Measurements from ENCODE around the gene SLC49A4. TPM values are rescaled to one million over a fixed set of nuclear protein-coding genes. Genes with fewer than 3 reads are reported as not detected.

SLC49A4 gene
- total RNA-seq, 1 donor from 2014 or later = 10.8 TPM

DNA sequence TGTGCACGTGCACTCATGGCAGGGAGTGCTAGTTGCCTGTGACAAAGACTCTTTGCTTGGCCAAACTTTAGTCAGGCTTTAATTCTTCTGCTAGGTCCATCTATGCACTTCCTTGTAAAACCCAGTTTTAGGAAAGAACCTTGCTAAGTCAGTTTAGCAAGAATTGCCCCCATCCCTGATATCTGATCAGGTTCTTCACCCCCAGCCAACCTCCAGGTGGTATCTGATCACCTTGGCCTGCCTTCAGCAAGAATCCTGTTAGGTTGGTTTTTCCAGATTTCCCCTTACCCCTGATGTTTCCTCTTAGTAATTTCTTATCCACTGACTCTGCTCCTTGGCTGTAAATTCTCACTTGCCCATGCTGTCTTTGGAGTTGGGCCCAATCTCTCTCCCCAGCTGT is 9.6 kb upstream of the SLC49A4 start:
- no peak for DNase-seq (ENCODE audit: low spot score)

DNA sequence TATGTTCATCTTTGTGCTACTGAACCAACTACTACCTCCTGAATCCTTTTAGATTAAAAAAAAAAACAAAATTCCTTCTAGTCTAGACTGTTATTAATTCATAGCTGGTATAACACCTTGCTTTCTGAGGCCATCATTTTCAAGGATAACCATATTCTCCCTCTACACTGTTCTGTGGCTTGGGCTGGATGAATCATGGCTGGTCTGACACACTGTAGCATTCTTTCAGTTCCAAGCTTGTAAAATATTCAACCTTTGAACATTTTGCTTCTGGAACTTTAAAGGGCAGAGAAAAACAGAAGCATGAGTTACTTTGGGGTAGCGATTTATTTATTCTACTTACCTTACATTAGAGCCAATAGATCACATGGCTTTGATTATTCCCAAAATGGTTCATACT is 8.8 kb upstream of the SLC49A4 start:
- DNase-seq (ENCODE audit: low spot score) = no peak

DNA sequence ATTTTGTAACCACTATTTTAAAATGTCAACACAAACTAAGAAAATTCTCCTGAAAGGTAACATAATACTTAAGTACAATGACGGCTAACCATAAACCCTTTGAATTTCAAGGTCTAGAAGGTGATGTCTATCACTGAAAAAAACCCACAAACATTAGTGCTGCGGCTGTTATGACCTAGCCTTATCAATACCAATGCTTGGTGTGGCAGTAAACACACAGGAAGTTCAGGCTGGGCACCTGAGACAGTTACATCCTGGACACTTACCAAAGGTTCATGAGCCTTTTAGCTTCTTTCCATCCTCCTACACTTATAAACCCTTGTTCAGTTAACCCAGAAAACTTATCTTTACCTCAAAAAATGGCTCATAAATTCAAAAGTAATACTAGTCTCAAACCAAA is 7.0 kb upstream of the SLC49A4 start:
- no peak for DNase-seq (ENCODE audit: low spot score)

DNA sequence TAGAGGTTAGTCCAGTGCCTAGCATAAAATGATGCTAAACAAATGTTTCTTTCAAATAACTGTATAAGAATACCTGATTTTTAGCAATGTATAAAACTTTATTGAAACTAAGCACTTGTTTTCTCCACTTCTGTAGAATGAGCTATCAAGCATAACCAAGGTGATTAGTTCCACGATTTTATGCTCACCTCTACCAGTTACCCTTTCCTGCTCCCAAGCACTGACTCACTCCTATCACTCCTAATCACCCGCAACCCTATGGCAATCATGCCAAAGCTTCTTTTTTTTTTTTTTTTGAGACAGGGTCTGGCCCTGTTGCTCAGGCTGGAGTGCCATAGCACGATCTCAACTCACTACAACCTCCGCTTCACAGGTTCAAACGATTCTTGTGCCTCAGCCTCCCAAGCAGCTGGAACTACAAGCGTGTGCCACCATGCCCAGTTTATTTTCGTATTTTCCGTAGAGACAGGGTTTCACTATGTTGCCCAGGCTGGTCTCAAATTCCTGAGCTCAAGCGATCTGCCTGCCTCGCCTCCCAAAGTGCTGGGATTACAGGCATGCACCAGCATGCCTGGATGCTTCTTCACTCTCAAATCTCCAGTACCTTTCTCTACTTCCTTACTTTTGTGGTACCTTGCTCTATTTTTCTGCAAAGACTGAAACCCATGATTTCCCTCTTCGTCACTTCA is 5.1 kb upstream of the SLC49A4 start:
- no peak for DNase-seq (ENCODE audit: low spot score)

DNA sequence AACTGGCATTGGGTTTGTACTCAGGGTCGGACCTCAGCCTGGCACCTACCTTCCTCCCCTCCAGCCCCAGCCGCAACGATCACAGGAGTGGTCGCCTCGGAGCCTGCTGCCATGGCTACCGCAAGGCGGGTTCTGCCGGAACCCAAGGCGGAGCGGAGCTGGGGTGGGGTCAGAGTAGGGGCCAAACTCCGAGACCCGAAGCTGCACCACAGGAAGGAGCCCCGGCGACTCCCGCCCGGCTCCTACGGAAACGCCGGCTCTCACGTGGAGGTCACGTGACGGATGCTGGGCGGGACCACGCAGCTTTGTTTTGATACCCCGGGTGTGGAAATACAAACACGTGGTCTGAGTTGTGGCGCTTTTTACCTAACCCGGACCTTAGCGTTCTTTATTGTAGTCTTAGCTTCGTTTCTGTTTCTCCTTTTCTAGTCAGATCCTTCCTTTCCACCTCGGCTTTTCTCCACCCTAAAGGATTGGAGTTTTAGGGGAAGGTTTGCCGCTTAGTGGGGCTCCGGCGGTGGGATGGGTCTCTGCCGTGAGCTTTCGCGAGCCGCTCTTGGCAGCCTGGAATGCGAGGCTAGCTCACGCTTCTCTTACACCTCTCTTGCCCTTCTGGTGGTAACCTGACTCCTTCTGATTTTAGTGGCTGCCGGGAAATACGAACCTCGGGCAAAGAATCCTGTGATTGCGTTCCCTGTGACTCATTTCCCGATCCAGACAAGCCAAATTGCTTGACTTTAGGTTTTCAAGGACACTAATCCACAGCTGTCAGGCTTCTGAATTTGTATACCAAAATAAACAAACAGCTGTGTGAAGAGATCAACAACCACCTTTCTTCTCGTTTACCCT is 1.1 kb upstream of the SLC49A4 start, which contains the start of gene HSPBAP1:
Gene HSPBAP1 (minus strand): TSS at position 264 of the 849 bp plus-strand sequence. CDS start 151 bp downstream, at position 113.
- DNase-seq (ENCODE audit: low spot score) = peak; percentile 92

DNA sequence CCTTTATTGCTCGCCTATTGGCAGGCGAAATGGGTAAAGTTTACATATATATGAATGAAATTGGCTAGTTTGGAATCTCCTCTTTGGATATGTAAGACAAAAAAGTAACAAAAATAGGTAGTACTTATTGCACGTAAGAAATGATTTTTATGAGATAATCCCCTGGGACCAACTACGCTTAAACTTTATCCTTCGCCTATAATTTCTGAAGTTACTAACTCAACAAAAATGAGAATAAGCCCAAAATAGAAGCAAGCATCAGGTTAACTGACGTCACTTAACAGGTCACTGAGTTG is 438 bp upstream of the SLC49A4 start:
- DNase-seq (ENCODE audit: low spot score) = no peak

DNA sequence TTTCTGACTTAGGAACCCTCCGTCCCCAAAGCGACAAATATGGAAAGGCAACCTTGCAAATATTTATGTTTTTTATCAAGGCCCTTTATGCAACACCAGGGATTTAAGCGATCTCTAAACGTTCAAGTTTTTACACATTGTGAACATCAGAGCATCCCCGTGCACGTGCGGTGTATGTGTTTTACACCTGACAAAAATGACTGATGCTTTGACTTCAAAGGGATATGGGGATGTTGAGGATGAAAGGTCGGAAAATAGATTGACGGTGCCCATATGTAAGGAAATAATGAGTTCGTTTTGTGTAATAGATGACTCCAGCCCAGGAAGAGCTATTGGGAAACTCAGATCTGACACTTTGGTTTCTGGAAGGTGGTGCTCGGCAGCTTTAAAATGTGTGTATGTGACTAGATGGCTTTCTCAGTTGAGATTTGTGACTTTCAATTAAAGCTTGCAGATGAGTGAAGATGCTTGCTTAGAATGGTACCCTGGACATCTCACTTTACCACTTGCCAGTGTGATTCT is 866 bp downstream of the SLC49A4 start:
- no peak for DNase-seq (ENCODE audit: low spot score)

DNA sequence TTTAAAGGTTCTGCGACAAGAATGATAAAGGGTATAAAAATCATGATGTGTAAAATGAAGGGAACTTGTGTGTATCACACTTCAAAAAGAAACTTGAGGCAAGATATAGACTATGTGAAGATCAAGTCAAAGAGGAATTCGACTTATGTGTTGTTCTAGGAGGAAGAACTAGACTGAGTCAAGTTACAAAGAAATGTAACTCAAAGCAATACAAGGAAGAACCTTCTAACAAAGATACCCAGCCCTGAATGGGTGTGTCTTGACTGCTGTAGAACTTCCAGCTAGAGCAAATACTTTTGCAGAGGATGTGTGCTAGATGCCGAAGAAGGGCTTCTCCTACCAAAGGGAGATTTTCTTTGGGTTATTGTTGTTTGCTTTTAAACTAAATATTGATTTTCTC is 2.4 kb downstream of the SLC49A4 start:
- no peak for DNase-seq (ENCODE audit: low spot score)

DNA sequence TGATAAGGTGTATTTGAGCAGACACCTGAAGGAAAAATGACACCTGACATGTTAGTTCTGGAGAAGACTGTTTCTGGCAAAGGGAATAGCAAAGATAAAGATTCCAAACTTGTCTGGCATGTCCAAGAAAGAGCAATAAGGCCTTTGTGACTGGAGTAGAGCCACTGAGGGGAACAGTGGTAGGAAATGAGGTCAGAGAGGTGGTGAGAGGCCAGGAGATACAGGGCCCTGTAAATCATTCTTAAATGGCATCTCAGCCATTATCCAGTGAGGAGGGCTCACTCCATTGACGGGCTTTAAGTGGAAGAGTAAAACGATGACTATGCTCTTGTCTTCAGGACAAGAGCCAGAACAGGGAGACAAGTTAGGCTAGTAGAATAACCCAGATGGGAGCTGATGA is 4.5 kb downstream of the SLC49A4 start:
- DNase-seq (ENCODE audit: low spot score) = no peak

DNA sequence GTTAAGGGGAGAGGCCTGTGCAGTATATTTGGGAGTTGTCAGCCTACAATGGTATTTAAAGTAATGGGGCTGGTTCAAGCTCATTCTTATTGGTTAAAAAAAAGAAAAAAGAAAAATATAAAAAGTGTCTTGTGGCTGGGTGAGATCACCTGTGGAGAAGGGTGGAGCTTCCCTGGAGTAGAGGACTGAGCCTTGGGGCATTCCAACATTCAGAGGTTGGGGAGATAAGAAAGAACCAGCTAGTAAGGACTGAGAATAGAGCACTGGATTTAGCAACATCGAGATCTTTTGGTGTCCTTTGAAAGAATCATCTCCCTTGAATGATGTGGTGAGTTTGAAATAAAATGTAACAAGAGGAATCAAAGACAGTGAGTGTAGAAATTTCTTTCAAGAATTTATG is 5.2 kb downstream of the SLC49A4 start:
- DNase-seq (ENCODE audit: low spot score) = no peak

DNA sequence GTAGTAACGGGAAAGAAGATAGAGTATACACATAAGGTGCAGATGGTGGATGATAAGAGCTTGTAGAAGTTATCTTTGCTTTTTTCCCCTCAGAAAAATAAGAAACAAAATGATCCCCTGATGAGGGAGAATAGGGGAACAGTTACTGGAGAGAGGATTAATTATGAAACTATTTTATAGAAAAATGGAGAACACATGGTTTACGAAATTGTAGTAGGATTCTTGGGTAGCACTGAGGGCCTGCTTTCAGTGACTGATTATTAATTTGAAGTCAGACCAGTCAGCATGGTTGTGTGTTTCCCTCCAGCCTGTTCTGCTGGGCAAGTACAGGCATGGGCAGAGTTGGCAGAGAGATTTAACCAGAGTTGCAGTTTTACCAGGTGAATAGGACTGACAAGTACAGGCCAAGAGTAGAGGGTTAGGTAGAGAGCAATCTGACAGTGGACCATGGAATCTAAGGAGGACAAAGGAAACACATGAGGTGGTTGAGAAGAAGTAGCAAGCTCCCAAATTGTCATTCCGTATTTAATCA is 5.9 kb downstream of the SLC49A4 start:
- DNase-seq (ENCODE audit: low spot score) = peak; percentile 16

DNA sequence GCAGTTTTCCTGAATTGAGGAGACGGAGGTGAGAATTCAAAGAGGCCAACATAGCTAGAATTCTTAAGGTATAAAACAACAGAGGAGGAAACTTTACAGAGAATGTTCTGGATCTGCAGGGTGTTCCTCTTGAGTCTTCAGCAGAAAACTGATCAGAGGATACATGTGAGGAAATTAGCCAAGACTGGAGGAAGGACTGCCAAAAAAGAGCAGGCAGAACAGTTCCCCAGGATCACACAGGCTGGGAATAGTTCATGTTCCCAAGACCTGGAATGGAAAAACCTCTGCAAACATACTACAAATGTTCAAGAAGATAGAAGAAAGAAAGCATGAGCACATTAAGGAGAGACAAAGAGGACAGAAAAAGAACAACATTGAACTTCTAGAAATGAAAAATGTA is 7.5 kb downstream of the SLC49A4 start:
- DNase-seq (ENCODE audit: low spot score) = no peak

DNA sequence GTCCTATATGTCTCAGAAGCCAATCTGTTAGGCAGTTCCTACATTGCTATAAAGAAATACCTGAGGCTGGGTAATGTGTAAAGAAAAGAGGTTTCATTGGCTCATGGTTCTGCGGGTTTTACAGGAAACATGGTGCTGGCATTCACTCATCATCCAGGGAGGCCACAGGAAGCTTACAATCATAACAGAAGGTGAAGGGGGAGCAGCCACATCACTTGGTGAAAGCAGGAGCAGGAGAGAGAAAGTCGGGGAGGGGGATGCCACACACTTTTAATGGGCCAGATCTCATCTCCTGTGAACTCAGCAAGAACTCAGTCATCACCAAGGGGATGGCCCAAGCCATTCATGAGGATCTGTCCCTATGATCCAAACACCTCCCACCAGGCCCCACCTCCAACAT is 9.1 kb downstream of the SLC49A4 start:
- no peak for DNase-seq (ENCODE audit: low spot score)

DNA sequence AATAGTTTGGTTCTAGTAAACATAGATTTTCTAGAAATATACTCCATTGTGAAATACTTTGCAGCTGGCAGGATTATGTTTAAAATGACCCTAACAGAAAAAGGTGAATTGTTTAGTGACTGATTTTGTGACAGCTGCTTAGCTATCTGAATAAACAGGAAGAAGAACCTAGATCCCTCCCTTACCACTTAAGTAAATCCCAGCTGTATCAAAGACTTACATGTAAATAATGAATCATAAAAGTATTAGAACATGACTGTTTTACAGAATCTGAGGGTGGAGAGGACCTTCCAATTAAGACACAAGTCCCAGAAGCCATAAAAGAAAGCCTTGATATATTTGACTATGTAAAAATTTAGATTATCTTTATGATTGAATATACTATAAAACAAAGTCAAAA is 15.9 kb downstream of the SLC49A4 start:
- DNase-seq (ENCODE audit: low spot score) = no peak

DNA sequence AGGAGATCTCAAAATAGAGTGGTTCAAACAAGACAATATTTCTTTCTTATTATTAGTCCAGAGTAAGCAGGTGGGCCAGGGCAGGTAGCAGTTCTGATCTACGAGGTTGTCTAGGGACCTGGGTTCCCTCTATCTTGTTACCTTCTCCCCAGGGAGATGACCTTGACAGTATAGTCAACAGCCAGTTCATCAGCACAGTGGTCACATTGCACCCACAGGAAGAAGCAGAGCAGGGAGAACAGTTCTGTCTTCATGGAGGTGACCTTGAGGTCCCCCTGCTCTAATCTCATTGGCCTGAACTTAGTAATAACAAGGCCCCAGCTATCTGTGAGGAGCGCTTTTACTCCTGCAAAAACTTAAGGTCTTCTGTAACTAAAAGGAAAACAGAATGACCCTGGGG is 21.7 kb downstream of the SLC49A4 start:
- no peak for DNase-seq (ENCODE audit: low spot score)

DNA sequence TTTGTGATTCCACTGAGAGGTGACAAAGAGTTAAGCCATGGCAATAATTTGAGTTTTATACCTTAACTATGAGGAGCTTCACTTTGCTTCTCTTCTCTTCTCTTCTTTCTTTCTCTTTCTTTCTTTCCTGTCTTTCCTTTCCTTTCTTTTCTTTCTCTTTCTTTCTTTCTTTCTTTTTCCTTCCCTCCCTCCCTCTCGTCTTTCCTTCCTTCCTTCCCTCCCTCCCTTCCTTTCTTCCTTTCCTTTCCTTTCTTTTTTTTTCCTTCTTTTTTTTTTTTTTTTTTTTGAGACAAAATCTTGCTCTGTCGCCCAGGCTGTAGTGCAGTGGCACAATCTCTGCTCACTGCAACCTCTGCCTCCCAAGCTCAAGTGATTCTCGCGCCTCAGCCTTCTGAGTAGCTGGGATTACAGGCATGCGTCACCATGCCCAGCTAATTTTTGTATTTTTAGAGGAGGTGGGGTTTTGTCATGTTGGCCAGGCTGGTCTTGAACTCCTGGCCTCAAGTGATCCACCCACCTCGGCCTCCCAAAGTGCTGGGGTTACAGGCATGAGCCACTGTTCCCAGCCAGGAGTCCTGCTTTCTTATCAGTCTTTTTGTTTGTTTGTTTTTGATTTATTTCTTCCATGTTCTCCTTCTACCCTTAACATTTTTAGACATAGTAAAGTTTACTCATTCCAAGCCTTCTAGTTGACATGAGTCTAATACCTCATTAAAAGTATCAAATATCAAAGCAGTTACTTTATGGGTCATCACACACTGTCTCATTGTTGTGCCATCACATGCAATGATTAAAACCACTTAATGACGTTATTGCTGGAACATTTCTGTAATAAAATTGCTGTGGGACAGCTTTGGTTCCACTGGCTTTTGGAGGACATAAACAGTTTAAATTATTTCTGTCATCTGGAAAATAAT is 29.9 kb downstream of the SLC49A4 start:
- DNase-seq (ENCODE audit: low spot score) = no peak

DNA sequence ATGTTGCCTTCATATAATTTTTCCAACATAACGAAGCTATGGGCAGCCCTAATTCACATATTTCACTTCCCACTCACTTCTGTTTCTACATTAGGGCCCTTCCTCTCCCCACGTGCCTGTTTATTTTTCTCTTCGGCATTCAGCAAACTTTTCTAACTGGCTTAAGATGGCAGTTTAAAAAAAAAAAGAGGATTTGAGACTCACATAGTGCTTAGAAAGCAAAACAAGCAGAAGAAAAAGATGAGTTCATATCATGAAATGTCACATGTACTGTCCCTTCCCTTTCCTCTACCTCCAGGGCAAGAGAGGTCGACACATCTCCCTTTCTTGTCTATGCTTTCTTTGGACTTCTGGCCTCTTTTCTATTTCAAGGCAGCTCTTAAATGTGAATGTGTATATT is 30.6 kb downstream of the SLC49A4 start:
- peak; percentile 14 for DNase-seq (ENCODE audit: low spot score)

DNA sequence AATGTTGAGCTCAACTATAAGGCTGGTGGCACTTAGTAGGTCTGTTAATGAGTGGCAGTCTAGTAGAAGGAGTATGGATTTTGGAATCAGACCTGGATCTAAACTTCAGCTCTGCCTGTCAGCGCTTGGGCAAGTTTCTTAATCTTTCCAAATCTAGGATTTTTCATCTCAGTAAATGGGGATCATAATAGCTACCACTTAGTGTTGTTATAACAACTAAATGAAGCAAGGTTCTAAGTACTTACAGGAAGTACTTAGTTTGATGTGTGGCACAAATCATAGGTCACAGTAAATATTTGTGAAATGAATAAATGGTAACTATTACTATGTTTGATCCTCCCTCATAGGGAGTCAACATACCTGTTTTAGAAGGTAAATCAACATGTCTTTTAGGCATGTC is 31.4 kb downstream of the SLC49A4 start:
- DNase-seq (ENCODE audit: low spot score) = no peak

DNA sequence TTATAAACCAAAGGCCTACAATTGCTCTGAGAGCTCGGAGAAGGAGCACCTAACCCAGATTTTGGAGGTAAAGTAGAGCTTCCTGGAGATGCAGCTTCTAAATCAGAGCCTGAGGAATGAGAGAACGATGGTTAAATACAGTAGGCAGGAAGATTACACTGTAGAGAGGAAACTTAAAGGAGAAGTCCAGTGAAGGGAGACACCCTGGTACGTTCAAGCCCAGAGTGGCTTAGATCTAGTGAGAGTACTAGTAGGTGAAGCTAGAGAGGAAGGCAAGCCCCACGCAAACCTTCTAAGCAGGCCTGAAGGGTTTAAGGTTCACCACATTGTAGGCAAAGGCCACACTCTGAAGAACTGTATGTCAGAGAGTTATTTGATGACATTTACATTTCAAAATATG is 33.4 kb downstream of the SLC49A4 start:
- no peak for DNase-seq (ENCODE audit: low spot score)

DNA sequence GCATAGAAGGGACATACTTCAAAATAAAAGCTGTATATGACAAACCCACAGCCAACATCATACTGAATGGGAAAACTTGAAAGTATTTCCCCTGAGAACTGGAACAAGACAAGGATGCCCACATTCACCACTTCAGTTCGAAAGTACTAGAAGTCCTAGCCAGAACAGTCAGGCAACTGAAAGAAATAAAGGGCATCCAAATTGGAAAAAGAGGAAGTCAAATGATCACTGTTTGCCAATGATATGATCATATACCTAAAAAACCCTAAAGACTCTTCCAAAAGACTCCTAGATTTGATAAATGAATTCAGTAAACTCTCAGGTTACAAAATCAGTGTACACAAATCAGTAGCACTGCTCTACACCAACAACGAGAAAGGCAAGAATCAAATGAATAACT is 40.7 kb downstream of the SLC49A4 start:
- DNase-seq (ENCODE audit: low spot score) = no peak

DNA sequence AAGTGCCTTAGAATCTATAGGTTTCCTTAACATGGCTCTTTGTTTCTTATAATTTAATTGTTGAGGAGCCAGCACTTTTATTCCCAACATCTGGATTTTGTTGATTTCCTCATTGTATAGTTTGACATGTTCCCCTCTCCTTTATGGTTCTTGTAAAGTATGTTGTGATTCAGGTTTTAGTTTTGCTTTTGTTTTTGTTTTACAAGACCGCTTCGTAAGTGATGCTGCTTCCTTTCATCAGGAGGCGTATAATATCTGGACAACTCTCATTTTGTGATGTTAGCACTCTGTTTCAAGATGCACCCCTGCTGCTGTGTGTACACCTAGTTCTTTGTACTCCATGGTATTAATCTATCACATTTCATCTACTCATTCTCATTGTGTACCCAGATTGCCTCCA is 48.7 kb downstream of the SLC49A4 start:
- no peak for DNase-seq (ENCODE audit: low spot score)

DNA sequence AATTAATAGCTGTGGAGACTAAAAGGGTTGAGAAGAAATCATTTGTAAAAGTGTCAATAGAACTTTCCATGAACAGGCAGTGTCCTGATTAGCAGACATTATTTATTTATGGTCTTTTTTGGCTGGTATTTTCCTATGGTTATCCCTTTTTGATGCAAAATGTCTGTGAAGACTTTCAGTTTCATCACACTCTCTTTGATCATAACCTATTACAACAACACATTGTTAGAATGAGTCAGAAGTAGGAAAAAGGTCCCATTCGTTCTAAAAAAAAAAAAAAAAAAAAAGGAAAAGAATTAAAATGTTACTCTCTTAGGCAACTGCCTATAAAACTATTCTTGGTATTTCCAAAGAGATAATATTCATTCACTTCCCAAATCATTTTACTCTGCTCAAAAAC is 62.1 kb downstream of the SLC49A4 start:
- no peak for DNase-seq (ENCODE audit: low spot score)
